ENCODE measurements around the gene BMPR2.
"Not testable (repeated sequence)": the region's sequence is repeated elsewhere in the genome, so short reads cannot be mapped to it uniquely, and the experiment has no call there.

The BMPR2 gene
- total RNA-seq: 14.2 to 54.4 reads per million in 2 experiments

DNA sequence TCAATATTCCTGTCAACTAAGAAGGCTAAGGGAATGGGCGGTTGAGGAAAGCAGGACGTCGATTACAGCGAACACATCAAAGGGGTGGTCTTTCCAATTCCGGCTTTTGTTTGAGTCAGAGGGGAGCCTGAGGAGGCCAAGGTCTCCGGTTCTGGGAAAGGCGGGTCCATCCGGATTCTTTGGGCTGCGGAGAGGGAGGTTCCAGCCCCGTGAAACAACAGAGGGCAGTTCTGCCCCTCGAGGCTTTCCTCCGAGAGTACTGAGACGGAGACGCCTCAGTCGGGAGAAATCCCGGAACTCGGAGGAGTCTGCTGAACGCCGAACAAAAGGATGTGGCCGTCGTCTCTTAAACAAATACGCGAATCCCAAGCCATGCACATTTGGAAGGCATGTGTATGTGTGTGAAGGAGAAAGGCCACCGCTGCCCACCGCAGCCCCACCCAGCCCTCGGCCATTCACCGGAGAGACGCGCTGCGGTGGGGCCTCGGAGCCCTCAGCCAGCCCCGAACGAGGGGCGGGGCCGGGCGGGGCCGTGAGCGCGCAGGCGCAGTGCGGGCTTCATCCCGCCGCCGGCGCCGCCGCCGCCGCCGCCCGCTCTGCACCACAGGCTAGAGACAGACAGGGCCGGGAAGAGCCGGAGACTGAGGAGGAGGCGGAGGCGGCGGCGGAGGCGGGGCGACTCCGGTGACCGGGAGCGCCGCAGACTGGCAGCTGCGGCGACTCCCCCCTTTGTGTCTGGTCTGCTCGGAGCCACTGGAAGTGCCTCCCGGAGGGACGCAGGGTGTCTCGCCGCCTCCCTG is at the start of gene BMPR2:
BMPR2 (plus strand) TSS at position 719 of the 800 bp plus-strand sequence. CDS start 1,148 bp downstream, outside the sequence.
- peak; percentile 71 for DNase-seq (ENCODE audit: low read depth)

- DNase-seq (ENCODE audit: low read depth): no peak
These were observed 48.3 kb upstream of the BMPR2 start for GRCh38 chr2:202327858-202328257.

GRCh38 chr2:202335791-202336467 is 40.2 kb upstream of the BMPR2 start:
- DNase-seq (ENCODE audit: low read depth): no peak

- no peak for DNase-seq (ENCODE audit: low read depth)
These were observed 39.0 kb upstream of the BMPR2 start for GRCh38 chr2:202337151-202337550.

GRCh38 chr2:202337706-202338346 is 38.3 kb upstream of the BMPR2 start:
- no peak for DNase-seq (ENCODE audit: low read depth)

DNA sequence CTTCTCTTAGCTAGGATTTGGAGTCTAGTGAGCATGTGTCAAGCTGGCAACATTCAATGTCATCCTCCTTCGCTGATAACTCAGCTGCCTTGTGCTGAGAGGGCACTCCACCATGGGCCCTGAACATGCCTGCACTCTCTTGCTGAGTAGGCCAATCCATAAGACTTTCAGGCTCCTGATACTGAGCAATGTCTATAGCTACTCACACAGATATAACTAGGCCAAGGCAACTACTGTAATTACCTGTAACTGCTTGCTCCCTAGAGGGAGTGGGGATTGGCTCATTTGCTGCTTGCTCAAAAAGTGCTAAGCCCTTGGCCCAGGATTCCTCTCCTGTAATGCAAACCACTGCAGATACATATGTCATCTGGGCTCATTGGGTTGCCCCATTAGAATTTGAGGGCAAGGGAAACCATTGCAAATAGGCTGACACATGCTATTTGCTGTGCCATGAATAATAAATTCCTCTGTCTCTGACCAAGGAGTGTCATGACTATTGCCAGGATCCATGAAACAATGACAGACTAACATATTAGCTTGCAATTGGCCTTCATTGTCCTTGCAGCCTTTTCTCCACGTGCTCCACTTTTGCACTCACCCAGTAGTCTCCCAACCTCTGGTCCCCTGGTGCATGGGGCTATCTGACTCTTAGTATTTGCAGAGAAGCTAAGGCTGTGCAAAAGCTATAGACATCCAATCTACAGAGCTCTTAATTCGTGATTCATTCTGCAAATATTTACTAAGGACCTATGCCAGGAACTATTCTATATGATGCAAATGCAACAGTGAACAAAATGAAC is 36.9 kb upstream of the BMPR2 start:
- no peak for DNase-seq (ENCODE audit: low read depth)

DNA sequence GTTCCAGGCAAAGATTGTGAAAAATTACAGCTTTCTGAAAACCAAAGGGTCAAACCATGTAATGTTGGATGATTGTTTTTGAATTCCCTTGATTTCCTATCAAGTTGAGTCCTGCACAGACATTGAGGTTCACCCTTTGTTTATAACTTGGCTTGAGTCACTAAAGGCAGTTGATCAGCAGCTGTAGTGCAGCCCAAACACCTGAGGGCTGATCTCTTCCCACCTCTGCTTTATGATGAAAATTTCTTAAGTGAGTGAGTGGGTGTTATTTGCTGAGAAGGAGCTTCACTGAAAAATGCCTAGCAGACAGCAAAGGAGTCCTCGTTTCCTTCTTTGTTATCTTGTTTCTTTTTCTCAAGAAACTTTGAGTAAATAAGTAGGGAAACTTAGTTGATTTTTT is 31.9 kb upstream of the BMPR2 start:
- no peak for DNase-seq (ENCODE audit: low read depth)

GRCh38 chr2:202346180-202346579 is 29.9 kb upstream of the BMPR2 start:
- DNase-seq (ENCODE audit: low read depth): no peak

- no peak for DNase-seq (ENCODE audit: low read depth)
These were observed 22.7 kb upstream of the BMPR2 start for GRCh38 chr2:202353430-202353829.

GRCh38 chr2:202355993-202356505 is 20.1 kb upstream of the BMPR2 start:
- no peak for DNase-seq (ENCODE audit: low read depth)

DNA sequence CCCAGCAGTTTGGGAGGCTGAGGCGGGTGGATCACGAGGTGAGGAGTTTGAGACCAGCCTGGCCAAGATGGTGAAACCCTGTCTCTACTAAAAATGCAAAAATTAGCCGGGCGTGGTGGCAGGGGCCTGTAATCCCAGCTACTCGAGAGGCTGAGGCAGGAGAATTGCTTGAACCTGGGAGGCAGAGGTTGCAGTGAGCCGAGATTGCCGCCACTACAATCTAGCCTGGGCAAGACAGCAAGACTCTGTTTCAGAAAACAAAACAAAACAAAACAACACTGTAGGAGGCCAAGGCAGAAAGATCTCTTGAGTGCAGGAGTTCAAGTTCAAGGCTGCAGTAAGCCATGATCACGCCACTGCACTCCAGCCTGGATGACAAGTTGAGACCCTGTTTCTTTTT is 17.2 kb upstream of the BMPR2 start:
- DNase-seq (ENCODE audit: low read depth): not testable (repeated sequence)

GRCh38 chr2:202360646-202361045 is 15.5 kb upstream of the BMPR2 start:
- no peak for DNase-seq (ENCODE audit: low read depth)

DNA sequence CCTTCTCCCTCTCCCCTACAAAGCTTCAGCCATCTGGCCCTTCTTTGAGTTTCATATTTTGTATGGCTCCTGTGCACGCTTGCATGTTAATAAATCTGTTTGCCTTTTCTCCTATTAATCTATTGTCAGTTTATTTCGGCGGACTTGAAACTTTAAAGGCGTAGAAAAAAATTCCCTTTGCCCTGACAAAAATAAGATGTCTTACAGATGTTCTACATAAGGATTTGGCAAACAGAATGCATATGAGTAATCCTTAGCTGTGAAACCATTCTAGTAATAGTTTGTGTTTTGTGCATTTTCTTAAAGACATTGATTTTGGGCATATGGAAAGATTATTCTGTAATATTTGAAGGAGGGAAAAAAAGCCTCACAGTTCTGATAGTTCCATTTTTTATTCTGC is 15.0 kb upstream of the BMPR2 start:
- no peak for DNase-seq (ENCODE audit: low read depth)

DNA sequence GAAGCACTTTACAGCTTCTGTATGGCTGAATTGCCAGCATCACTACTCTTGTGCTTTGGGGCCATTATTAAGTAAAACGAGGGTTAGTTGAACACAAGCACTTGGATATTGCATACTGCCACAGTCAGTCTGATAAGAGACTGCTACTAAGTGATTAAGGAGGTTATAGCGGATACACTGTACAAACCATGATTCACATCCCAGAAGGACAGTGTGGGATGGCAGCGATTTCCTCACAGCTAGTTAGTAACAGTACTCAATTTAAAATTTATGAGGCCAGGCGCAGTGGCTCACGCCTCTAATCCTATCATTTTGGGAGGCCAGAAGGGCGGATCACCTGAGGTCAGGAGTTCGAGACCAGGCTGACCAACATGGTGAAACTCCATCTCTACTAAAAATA is 2.6 kb upstream of the BMPR2 start:
- no peak for DNase-seq (ENCODE audit: low read depth)

DNA sequence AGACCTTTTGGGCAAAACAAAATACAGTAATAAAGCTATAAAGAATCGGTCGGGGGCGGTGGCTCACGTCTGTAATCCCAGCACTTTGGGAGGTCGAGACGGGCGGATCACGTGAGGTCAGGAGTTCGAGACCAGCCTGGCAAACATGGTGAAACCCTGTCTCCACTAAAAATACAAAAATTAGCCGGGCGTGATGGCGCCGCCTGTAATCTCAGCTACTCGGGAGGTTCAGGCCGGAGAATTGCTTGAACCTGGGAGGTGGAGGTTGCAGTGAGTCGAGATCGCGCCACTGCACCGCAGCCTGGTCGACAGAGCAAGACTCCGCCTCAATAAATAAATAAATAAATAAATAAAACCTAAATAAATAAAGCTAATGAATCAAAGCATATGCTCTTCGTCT is 1.7 kb upstream of the BMPR2 start:
- DNase-seq (ENCODE audit: low read depth): not testable (repeated sequence)

- DNase-seq (ENCODE audit: low read depth): peak; percentile 30
These were observed 1.0 kb upstream of the BMPR2 start for GRCh38 chr2:202375033-202375608.

DNA sequence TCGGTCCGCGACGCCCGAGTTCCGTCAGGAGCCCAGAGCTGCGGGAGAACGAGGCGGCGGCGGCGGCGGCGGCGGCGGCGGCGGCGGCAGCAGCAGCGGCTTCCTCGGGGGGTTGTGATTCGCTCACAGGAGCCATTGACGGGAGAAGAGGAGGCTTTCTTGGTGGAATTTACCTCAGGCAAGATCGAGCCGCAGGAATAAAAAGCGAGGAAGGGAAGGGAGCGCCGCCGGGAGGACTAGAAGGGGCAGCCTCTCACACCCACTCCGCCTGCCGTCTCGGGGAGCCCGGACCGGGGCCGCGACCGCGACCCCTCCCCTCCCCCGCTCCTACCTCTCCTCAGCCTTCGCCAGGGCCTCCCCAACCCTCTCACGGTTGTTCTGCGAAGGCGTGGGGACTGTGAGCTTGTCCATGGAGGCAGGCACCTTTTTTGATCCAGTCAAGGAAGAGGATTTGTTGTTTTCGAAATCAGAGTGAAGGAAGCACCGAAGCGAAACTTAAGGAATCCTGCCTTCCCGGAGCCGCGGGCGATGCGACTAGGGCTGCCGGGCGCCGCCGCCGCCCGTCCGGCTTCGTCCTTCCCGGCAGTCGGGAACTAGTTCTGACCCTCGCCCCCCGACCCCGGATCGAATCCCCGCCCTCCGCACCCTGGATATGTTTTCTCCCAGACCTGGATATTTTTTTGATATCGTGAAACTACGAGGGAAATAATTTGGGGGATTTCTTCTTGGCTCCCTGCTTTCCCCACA is 506 bp downstream of the BMPR2 start:
- peak; percentile 21 for DNase-seq (ENCODE audit: low read depth)

DNA sequence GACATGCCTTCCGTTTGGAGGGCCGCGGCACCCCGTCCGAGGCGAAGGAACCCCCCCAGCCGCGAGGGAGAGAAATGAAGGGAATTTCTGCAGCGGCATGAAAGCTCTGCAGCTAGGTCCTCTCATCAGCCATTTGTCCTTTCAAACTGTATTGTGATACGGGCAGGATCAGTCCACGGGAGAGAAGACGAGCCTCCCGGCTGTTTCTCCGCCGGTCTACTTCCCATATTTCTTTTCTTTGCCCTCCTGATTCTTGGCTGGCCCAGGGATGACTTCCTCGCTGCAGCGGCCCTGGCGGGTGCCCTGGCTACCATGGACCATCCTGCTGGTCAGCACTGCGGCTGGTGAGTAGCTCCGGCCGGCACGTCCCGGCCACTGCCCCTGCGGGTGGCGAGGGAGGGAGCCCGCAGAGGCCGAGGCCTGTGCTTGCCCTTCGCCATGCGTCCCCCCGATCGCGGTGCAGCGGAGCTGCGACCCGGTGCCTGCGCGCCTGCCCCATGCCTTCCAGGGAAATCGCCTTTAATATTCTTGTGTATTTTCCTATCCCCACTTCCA is 1.2 kb downstream of the BMPR2 start:
- DNase-seq (ENCODE audit: low read depth): no peak

GRCh38 chr2:202378001-202378400 is 1.9 kb downstream of the BMPR2 start:
- no peak for DNase-seq (ENCODE audit: low read depth)

DNA sequence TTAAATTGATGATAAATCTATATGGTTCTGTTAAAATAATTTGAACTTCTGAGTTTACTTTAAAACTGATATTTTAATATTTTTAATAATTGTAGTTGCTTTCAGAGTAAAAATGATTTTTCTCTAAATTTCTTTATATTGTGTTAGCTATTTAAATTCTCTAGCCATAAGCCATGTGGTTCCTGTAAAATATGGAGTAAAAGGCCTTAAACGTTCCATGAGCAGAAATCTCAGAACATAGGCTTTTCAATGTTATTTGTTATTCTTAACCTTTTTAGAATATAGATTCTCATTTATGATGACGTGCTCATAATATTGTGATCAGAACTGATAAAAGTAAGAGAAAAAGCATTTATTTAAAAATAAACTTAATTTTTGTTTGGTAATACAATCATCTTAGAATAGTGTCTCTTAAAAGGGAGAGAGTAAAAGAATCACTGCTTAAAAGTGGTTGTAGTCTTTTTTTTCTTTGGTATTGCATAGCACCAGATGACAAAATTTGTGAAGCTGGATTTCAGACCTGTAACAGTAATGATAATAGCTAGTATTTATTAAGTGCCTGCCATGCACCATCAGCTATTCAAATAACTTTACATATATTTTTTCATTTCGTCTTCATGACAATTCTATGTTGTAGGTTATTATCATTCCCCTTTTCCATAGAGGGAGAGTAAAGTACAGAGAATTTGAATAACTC is 2.7 kb downstream of the BMPR2 start:
- DNase-seq (ENCODE audit: low read depth): no peak

All from T follicular helper cell (primary cell).